Activated CD4-positive, alpha-beta T cell treated with anti-CD3 and anti-CD28 coated beads for 36 hours (primary cell): ENCODE results near the gene RTN4. TPM values are rescaled to one million over a fixed set of nuclear protein-coding genes. Genes with fewer than 3 reads are reported as not detected.

Source experiments
- ATAC-seq: fragments of 200-7000 bp; cut with Tn5 transposase; one replicate; pipeline ENCODE4 v1.10.0; 2021; ENCODE audit warnings: mild to moderate bottlenecking, moderate library complexity
- CTCF ChIA-PET: fragments of 350-600 bp; sonication (Branson Sonifier 250); formaldehyde crosslinking; loops from one replicate; lab custom pipeline; 2021; ENCODE audit warnings: antibody characterized with exemption; lab: Charles Lee
- POLR2A ChIA-PET: fragments of 350-600 bp; sonication (Branson Sonifier 250); formaldehyde crosslinking; loops from one replicate; lab custom pipeline; 2021; ENCODE audit warnings: antibody characterized with exemption, inconsistent platforms; lab: Charles Lee
- DNase-seq: peaks from one replicate; pipeline ENCODE4 v3.0.0-alpha.2; 2020
- H3K27ac Mint-ChIP-seq: one replicate; pipeline ENCODE4 v1.8.0; 2021; ENCODE audit warnings: mixed read lengths
- H3K27me3 Mint-ChIP-seq: one replicate; pipeline ENCODE4 v1.8.0; 2021; ENCODE audit warnings: mixed read lengths
- H3K36me3 Mint-ChIP-seq: one replicate; pipeline ENCODE4 v1.8.0; 2021; ENCODE audit warnings: low read depth, mixed read lengths
- H3K4me1 Mint-ChIP-seq: one replicate; pipeline ENCODE4 v1.8.0; 2021; ENCODE audit warnings: mixed read lengths
- H3K4me3 Mint-ChIP-seq: one replicate; pipeline ENCODE4 v1.8.0; 2021; ENCODE audit warnings: mild to moderate bottlenecking, moderate library complexity, mixed read lengths
- H3K9me3 Mint-ChIP-seq: one replicate; pipeline ENCODE4 v1.8.0; 2021; ENCODE audit warnings: low read depth, mixed read lengths
- intact Hi-C, 2 experiments: fragments of 100-400 bp; cut with DNase I in 1 of 2; cut with micrococcal nuclease in 1 of 2; formaldehyde crosslinking; loops; one replicate each; pipeline versions ENCODE4 v1.14.2 to v1.15.1; 2022 to 2024; cut with DNase I, micrococcal nuclease
- total RNA-seq, 2 experiments: library from RNA; stranded (reverse); gene quantifications; one replicate each; pipeline ENCODE4 v1.2.3, GENCODE V29; 2021

RTN4 gene
- total RNA-seq, 2 experiments from 2014 or later = 70.3 to 84.8 TPM

DNA sequence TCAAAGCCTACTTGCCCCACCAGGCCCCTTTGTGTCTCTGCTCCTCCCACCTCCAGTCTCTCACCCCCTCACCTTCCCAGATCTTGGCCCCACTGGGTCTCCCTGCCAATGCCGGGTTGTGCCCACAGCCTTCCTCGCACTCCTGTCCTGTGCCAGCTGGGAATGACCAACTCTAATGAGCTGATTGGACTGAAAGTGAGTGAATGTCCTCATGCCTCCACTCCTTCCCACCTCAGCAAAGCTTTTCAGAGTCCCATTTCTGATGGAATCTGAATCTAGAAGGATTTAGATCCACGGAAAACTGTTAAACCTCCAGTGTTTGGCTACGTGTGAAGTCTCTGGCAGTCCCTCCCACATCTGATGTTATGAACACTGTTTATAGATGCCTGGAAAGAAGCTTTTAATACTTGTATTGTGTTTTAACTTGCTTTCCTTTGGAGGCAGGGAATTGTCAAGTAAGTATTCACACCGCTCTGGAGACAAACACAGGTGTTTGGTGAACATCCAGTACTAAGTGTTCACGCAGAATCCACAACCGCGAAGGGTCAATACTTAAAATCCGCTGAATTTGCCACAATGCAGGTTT is 103.9 kb downstream of the RTN4 start:
- POLR2A ChIA-PET = interaction anchor here (0.6 kb wide), 1 partner anchor 1080 kb away, joined by 4 read pairs; no protein-coding TSS in a partner anchor
- Mint-ChIP-seq H3K27ac (no peak overlapping the region), H3K4me3 (no peak overlapping the region), H3K27me3 (no peaks in the 10 kb centered on the region), H3K36me3 (no peaks in the 10 kb centered on the region), H3K4me1 (peaks cover 5% of the 10 kb centered on the region), H3K9me3 (no peaks in the 10 kb centered on the region)
- intact Hi-C loops = no loop called here
- DNase-seq = no peak
- no peak for ATAC-seq
- CTCF ChIA-PET = interaction anchor here (0.8 kb wide), 1 partner anchor 46 kb away, joined by 3 read pairs; no protein-coding TSS in a partner anchor

DNA sequence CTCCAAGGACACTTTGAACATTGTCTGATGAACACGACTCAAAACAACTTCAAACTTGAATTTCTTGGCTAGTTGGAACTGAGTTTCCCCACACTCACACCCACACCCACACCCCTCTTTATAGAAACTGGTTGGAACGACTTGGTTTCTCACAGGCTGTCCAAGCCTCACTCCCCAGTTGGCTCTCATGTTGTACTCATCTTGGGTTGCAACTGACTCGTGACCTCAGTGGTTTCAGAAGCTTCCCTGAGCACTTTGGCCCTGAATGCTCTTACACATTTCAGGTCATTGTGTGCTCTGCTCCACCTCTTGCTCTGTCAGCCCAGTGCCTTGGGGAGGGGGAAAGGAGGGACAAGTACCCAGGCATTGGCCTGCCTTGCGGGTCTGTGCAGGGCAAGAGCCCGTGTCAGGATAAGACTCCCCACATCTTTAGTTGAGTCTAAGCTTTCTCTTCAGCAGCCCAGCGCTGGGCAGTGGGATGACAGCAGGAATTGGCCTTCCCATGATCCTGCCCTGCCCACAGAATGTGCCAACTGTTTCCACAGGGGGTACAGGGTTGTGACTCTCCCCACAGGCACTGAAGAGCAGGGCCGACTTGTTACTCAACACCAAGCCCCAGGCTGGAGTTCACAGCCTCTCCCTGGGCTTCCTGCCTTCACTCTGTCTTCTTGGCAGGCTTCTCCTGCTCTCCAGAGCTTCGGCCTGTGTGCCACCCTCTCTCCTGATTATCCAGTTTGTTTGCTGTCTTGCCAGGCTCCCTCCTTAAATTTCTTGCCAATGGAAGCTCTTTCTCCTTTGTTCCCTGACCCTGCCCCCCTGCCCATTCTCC is 104.6 kb downstream of the RTN4 start:
- ChIA-PET CTCF (interaction anchor here (0.5 to 0.6 kb wide), 2 partner anchors 7 to 15 kb away, joined by 3 read pairs; no protein-coding TSS in a partner anchor), POLR2A (interaction anchor here (0.6 kb wide), 1 partner anchor 1079 kb away, joined by 4 read pairs; no protein-coding TSS in a partner anchor)
- no peaks in the 10 kb centered on the region for H3K36me3 Mint-ChIP-seq
- intact Hi-C loops = no loop called here
- no peak overlapping the region for H3K4me3 Mint-ChIP-seq
- H3K27me3 Mint-ChIP-seq = no peaks in the 10 kb centered on the region
- H3K4me1 Mint-ChIP-seq = peaks cover 5% of the 10 kb centered on the region
- ATAC-seq = peak; percentile 88
- H3K9me3 Mint-ChIP-seq = no peaks in the 10 kb centered on the region
- DNase-seq = peak; percentile 57
- no peak overlapping the region for H3K27ac Mint-ChIP-seq

DNA sequence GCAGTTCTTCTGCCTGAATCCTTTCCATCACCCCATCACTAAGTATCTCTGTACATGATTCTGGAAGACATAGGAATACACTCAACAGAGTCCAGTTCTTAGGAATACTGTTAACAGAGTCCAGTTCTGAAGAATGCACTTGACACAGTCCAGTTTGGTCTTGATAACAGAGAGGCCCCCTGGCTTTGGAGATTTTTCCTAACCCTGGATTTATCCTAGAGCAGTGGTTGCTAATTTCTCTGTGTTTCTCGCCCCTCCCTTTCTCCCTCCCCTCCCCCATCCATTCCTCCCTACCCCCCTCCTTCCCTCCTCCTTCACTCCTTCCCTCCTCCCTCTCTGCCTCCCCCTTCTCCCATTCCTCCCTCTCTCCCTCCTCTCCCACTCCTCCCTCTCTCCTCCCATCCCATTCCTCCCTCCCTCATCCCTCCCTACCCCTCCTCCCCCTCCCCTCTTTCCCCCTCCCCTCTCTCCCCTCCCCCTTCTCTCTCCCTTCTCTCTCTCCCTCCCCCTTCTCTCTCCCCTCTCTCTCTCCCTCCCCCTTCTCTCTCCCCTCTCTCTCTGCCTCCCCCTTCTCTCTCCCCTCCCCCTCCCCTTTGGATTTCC is 105.4 kb downstream of the RTN4 start:
- POLR2A ChIA-PET = no interaction called here

DNA sequence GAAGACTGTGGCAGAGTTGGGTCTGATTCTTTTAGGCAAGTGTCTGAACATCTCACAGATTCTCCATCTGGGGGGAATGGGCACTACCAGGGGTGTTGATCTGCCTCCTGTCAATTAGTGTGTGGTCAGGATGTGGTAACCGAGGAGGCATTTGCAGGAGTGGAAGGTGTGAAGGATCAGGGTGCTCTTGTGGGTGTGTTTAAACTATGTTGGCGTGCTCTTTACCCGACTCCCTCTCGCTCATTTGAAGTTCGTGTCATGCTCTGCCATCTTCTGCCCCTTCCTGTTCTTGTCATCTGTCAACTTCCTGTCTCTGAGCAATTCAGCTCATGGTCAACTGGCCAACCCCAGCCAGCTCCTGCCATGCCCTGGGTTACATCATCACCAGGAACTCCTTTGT is 107.9 kb downstream of the RTN4 start:
- H3K36me3 Mint-ChIP-seq = no peaks in the 10 kb centered on the region
- H3K27ac Mint-ChIP-seq = no peak overlapping the region
- ChIA-PET POLR2A (no interaction called here), CTCF (interaction anchor here (0.5 to 0.6 kb wide), 2 partner anchors 85 to 310 kb away, joined by 3 read pairs; no protein-coding TSS in a partner anchor)
- H3K4me3 Mint-ChIP-seq = no peak overlapping the region
- DNase-seq = peak; percentile 32
- peaks cover 5% of the 10 kb centered on the region for H3K4me1 Mint-ChIP-seq
- intact Hi-C loops = no loop called here
- peak; percentile 76 for ATAC-seq
- H3K9me3 Mint-ChIP-seq = peaks cover 5% of the 10 kb centered on the region
- H3K27me3 Mint-ChIP-seq = no peaks in the 10 kb centered on the region

More for the DNA sequence above, 105.4 kb downstream of the RTN4 start:
- Mint-ChIP-seq H3K27ac (no peak overlapping the region), H3K9me3 (no peaks in the 10 kb centered on the region), H3K27me3 (no peaks in the 10 kb centered on the region), H3K4me1 (peaks cover 5% of the 10 kb centered on the region), H3K4me3 (no peak overlapping the region), H3K36me3 (no peaks in the 10 kb centered on the region)
- DNase-seq (no peak), ATAC-seq (no peak)
- intact Hi-C loops = no loop called here
- CTCF ChIA-PET = interaction anchor here (0.5 kb wide), 1 partner anchor 8 kb away, joined by 3 read pairs; no protein-coding TSS in a partner anchor

DNA sequence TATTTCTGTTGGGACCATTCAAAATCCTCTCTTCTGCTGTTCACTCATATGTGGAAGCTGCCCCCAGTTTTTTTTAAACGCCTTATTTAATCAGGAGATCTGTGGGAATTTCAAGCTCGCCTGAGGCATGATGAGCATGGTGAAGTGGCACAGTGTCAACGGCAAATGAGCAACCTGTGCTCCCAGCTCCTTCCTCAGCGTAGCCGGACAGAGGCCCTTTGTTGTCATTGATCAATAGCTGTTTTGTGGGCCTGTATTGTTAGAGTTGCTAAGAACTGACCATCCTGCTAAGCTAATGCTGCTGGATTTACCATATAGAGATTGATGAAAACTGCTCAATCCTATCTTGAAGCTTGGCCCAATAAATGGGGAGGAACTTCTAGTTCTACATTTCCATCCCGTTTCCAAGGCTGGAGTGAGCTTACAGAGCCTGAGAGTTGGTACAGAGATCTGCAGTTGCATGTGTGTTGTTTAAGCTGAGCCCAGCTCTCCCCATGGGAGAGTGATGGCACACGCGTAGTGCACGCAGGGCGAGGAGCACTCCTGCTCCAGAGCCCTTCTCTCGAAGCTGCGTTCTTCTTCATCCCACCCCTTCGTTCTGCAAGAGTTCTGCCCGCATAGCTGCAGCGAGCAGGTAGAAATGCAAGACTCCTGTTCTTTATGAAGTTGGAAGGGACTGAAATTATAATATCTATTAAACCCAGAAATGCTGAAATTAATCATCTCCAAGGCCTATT is 108.8 kb downstream of the RTN4 start:
- H3K27me3 Mint-ChIP-seq = no peaks in the 10 kb centered on the region
- no peak overlapping the region for H3K27ac Mint-ChIP-seq
- H3K36me3 Mint-ChIP-seq = no peaks in the 10 kb centered on the region
- peaks cover 5% of the 10 kb centered on the region for H3K9me3 Mint-ChIP-seq
- no peak for DNase-seq
- peaks cover 5% of the 10 kb centered on the region for H3K4me1 Mint-ChIP-seq
- POLR2A ChIA-PET = no interaction called here
- ATAC-seq = no peak
- no peak overlapping the region for H3K4me3 Mint-ChIP-seq
- intact Hi-C loops = no loop called here
- CTCF ChIA-PET = interaction anchor here (0.6 kb wide), 1 partner anchor 86 kb away, joined by 3 read pairs; no protein-coding TSS in a partner anchor

DNA sequence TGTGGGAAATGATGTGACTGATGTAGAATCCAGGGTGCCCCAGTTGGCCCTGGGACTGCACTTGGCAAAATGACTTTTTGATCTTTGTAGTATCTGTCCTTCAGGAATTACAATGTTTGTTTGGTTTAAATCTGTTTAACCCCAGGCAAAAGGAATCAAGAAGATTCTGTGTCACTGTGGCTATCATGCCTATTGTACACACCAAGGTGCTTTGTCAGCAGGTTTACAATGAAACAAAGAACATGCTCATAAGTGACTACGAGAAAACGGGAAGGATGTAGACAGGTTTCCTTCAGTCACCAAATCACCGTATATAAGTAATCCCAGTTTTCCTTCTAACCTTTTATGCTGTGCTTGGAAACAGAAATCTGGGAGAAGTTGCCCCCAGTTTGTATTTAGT is 109.5 kb downstream of the RTN4 start:
- no peak for ATAC-seq
- Mint-ChIP-seq H3K27me3 (no peaks in the 10 kb centered on the region), H3K9me3 (peaks cover 5% of the 10 kb centered on the region), H3K4me3 (no peak overlapping the region), H3K4me1 (peaks cover 5% of the 10 kb centered on the region), H3K27ac (no peak overlapping the region), H3K36me3 (no peaks in the 10 kb centered on the region)
- ChIA-PET POLR2A (no interaction called here), CTCF (no interaction called here)
- no peak for DNase-seq
- intact Hi-C loops = no loop called here

DNA sequence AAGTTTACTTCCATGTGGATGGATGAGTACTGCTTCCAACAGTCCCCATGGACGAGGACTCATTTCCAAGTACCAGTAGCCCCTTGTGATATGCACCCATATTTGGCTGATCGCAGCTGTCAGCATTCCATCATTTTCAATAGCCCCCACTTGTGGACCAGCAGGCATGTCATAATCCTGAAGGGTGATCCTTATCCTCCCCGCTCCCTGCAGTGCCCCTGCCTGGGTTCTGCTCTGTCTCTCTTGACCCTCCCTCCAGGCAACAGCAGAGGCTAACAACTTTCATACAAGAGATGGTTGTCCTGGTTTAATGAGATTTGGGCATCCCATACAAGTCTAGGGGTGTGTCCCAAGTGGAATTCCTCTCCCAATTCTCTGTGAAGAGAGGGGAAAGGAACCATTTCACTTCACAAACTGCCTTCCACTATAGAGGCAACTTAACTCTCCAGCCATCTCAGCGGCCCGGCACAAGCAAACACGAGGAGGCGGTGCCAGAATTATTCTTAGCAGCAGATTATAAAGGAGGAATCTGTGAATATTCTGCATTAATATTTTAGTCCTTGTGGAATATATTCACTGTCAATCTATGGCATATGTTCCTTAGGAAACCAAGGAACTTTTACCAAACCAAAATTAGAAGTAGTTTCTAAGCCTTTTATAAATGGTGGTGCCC is 110.7 kb downstream of the RTN4 start:
- Mint-ChIP-seq H3K27ac (no peak overlapping the region), H3K4me3 (no peak overlapping the region), H3K9me3 (peaks cover 5% of the 10 kb centered on the region), H3K4me1 (no peaks in the 10 kb centered on the region), H3K27me3 (no peaks in the 10 kb centered on the region), H3K36me3 (no peaks in the 10 kb centered on the region)
- no peak for DNase-seq
- ChIA-PET CTCF (no interaction called here), POLR2A (no interaction called here)
- ATAC-seq = no peak
- intact Hi-C loops = no loop called here

DNA sequence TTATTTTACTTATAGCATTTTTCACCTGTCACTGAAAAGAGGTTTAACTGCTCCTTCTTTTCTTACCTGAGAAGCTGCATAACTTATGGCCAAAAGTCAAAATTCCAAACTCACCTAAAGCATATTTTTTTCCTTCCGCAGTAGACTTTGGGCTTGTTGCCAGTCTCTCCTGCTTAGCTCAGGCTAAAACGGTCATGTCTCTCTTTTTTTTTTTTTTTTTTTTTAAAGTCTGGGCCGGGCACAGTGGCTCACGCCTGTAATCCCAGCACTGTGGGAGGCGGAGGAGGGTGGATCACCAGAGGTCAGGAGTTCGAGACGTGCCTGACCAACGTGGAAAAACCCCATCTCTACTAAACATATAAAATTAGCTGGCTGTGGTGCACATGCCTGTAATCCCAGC is 113.5 kb downstream of the RTN4 start:
- no peaks in the 10 kb centered on the region for H3K27me3 Mint-ChIP-seq
- no peak overlapping the region for H3K27ac Mint-ChIP-seq
- CTCF ChIA-PET = interaction anchor here (0.7 kb wide), 1 partner anchor 36 kb away, joined by 3 read pairs; no protein-coding TSS in a partner anchor
- peaks cover 5% of the 10 kb centered on the region for H3K9me3 Mint-ChIP-seq
- H3K4me1 Mint-ChIP-seq = no peaks in the 10 kb centered on the region
- DNase-seq = no peak
- no peak overlapping the region for H3K4me3 Mint-ChIP-seq
- H3K36me3 Mint-ChIP-seq = no peaks in the 10 kb centered on the region
- intact Hi-C loops = no loop called here
- POLR2A ChIA-PET = interaction anchor here (0.6 kb wide), 1 partner anchor 221 kb away, joined by 3 read pairs; no protein-coding TSS in a partner anchor
- ATAC-seq = no peak

DNA sequence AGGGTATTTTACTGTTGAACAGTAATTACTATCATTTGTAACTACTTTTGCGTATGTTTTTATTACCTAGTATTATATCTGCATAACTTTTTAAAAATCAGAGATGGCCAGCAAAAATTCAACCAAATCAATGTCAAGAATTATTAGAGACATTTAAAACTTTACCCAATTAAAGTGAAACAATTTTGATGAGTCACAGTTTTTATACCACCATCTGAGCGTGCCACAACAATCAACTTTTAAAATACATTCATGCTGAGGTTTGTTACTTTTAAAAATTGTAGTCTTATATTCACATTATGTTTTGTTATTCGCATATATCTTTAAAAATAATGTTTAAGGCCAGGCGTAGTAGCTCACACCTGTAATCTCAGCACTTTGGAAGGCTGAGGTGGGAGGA is 114.9 kb downstream of the RTN4 start:
- DNase-seq (no peak), ATAC-seq (no peak)
- no peaks in the 10 kb centered on the region for H3K36me3 Mint-ChIP-seq
- intact Hi-C loops = no loop called here
- no peaks in the 10 kb centered on the region for H3K4me1 Mint-ChIP-seq
- H3K9me3 Mint-ChIP-seq = peaks cover 5% of the 10 kb centered on the region
- H3K27me3 Mint-ChIP-seq = no peaks in the 10 kb centered on the region
- no peak overlapping the region for H3K4me3 Mint-ChIP-seq
- ChIA-PET CTCF (no interaction called here), POLR2A (no interaction called here)
- no peak overlapping the region for H3K27ac Mint-ChIP-seq

DNA sequence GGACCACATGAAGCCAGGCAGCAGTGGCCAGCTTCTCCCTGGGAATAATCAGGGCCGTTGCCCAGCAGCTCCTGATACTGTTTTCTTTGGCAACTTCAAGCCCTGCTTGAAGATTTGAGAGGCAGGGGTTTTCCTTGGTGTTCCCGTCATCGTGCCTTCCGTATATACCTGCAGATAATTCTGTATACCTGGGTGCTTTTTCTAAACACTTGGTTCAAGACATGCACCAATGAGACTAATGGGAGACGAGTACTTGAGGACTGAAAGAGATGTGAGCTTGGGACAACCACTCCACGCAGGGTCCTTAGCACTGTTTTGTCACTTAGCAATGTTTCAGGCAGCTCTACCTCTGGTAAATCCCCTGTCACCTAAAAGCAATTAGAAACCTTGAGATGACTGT is 118.8 kb downstream of the RTN4 start:
- ChIA-PET CTCF (no interaction called here), POLR2A (no interaction called here)
- no peak for DNase-seq
- Mint-ChIP-seq H3K27me3 (no peaks in the 10 kb centered on the region), H3K36me3 (no peaks in the 10 kb centered on the region), H3K4me3 (no peak overlapping the region), H3K4me1 (no peaks in the 10 kb centered on the region), H3K9me3 (no peaks in the 10 kb centered on the region), H3K27ac (no peak overlapping the region)
- ATAC-seq = no peak
- intact Hi-C loops = no loop called here
